T-cell (primary cell): Measurements from ENCODE around the gene ZFAND4. TPM values are rescaled to one million over a fixed set of nuclear protein-coding genes. Genes with fewer than 3 reads are reported as not detected.
"Not testable (repeated sequence)": the region's sequence is repeated elsewhere in the genome, so short reads cannot be mapped to it uniquely, and the experiment has no call there.

ENCODE experiments used
- ATAC-seq, 4 experiments: fragments of 200-7000 bp in 3 of 4; fragments of 150-1000 bp in 1 of 4; cut with Tn5 transposase; replicated peaks in 1 of 4; 1 replicate in 3 of 4; 2 replicates in 1 of 4; pipeline ENCODE4 v1.10.0; 2021; ENCODE audit warnings: moderate library complexity in 3 of 4, mild to moderate bottlenecking in 2 of 4, moderate number of reproducible peaks in 1 of 4
- CTCF ChIA-PET, 2 donors: fragments of 300-600 bp; sonication (Branson Sonifier 250); formaldehyde crosslinking; loops; one replicate each; lab custom pipeline; 2022; ENCODE audit warnings: antibody characterized with exemption in 2 of 2; lab: Charles Lee
- POLR2A ChIA-PET, 2 donors: fragments of 300-600 bp; sonication (Branson Sonifier 250); formaldehyde crosslinking; loops; one replicate each; lab custom pipeline; 2022; ENCODE audit warnings: antibody characterized with exemption in 2 of 2; lab: Charles Lee
- DNase-seq, 35 experiments: peaks; one replicate each; pipeline versions ENCODE4 v3.0.0 to v3.0.0-alpha.2; 2013 to 2023
- H3K27ac ChIP-seq: one replicate; pipeline ENCODE4 v1.5.1; 2013; ENCODE audit warnings: low read length
- H3K27me3 ChIP-seq, 2 experiments: replicated peaks in 1 of 2; 1 replicate in 1 of 2; 2 replicates in 1 of 2; pipeline versions ENCODE4 v1.6.1 to v1.7.0; 2013; ENCODE audit warnings: low read length in 1 of 2, mixed read lengths in 1 of 2; ENCODE audit not compliant: control insufficient read depth in 2 of 2, insufficient read depth in 2 of 2; ENCODE audit errors: extremely low read depth in 1 of 2
- H3K36me3 ChIP-seq, 2 donors: 1 replicate in 1 of 2; 2 replicates in 1 of 2; pipeline versions ENCODE4 v1.6.1 to v1.7.0; 2013; ENCODE audit warnings: low read length in 1 of 2; ENCODE audit not compliant: control insufficient read depth in 2 of 2, insufficient read depth in 1 of 2; ENCODE audit errors: extremely low read depth in 1 of 2
- H3K4me1 ChIP-seq, 2 experiments: 1 replicate in 1 of 2; 2 replicates in 1 of 2; pipeline versions ENCODE4 v1.6.1 to v1.7.0; 2013; ENCODE audit warnings: low read length in 2 of 2, mixed read lengths in 1 of 2; ENCODE audit not compliant: insufficient read depth in 2 of 2, control insufficient read depth in 1 of 2; ENCODE audit errors: extremely low read depth in 1 of 2
- H3K4me3 ChIP-seq, 2 donors: 1 replicate in 1 of 2; 2 replicates in 1 of 2; pipeline versions ENCODE4 v1.5.1 to v1.7.0; 2013; ENCODE audit warnings: mild to moderate bottlenecking in 2 of 2, low read length in 1 of 2, moderate library complexity in 1 of 2; ENCODE audit not compliant: control insufficient read depth in 1 of 2; ENCODE audit errors: extremely low read depth in 1 of 2
- H3K9me3 ChIP-seq: 2 replicates; pipeline ENCODE4 v1.7.0; 2013
- H3K27ac Mint-ChIP-seq, 2 donors: one replicate each; pipeline ENCODE4 v1.8.0; 2020 to 2021; ENCODE audit warnings: mild to moderate bottlenecking in 2 of 2, mixed read lengths in 2 of 2
- H3K27me3 Mint-ChIP-seq, 2 donors: one replicate each; pipeline ENCODE4 v1.8.0; 2021 to 2022; ENCODE audit warnings: mixed read lengths in 2 of 2
- H3K36me3 Mint-ChIP-seq: one replicate; pipeline ENCODE4 v1.8.0; 2021; ENCODE audit warnings: mixed read lengths
- H3K4me1 Mint-ChIP-seq, 3 donors: one replicate each; pipeline ENCODE4 v1.8.0; 2020 to 2022; ENCODE audit warnings: mixed read lengths in 3 of 3, mild to moderate bottlenecking in 1 of 3
- H3K4me3 Mint-ChIP-seq, 3 donors: one replicate each; pipeline ENCODE4 v1.8.0; 2020 to 2022; ENCODE audit warnings: mild to moderate bottlenecking in 3 of 3, mixed read lengths in 3 of 3, moderate library complexity in 3 of 3
- H3K9me3 Mint-ChIP-seq, 3 donors: one replicate each; pipeline ENCODE4 v1.8.0; 2020 to 2022; ENCODE audit warnings: mixed read lengths in 3 of 3
- WGBS: methylation state at CpG from one replicate; pipeline ENCODE4 v1.1.5; 2013; ENCODE audit warnings: missing lambda C conversion rate; ENCODE audit not compliant: insufficient coverage; 5-methylcytosine and 5-hydroxymethylcytosine counted together
- total RNA-seq, 35 experiments: library from RNA in 6 of 35; stranded (reverse) in 6 of 35; fragments of 120-200 nt in 1 of 35; gene quantifications; one replicate each; pipeline versions ENCODE4 v1.2.1 to v1.2.4 and lab custom pipeline; 2013 to 2026

ZFAND4 gene
- total RNA-seq, 5 donors from 2014 or later (not counting 1 experiment from before 2014, with no cell fraction given) = 26.8 to 32.1 (median 30.6) TPM

- POLR2A ChIA-PET = interaction anchor here in 1 of 2 donors (0.6 kb wide), 1 partner anchor 25 kb away, joined by 3 read pairs; no protein-coding TSS in a partner anchor
- Histone ChIP-seq H3K4me3 (no peak overlapping the region), H3K4me1 (peaks cover 0 to 9% of the 10 kb centered on the region in 2 experiments), H3K36me3 (peaks cover 3 to 16% of the 10 kb centered on the region in 2 donors), H3K9me3 (peaks cover 3% of the 10 kb centered on the region), H3K27ac (no peak overlapping the region), H3K27me3 (no peaks in the 10 kb centered on the region)
- CTCF ChIA-PET = interaction anchor here in 1 of 2 donors (0.6 kb wide), 1 partner anchor 14 kb away, joined by 3 read pairs; no protein-coding TSS in a partner anchor
- Mint-ChIP-seq H3K27me3 (no peaks in the 10 kb centered on the region), H3K4me3 (no peak overlapping the region), H3K4me1 (peaks cover 48 to 69% (median 64%) of the 10 kb centered on the region in 3 donors), H3K36me3 (peaks cover 77% of the 10 kb centered on the region), H3K9me3 (peaks cover 4 to 27% (median 11%) of the 10 kb centered on the region in 3 donors), H3K27ac (peak overlapping the region in 1 of 2 donors; percentile 52)
- WGBS = no CpG with 5 or more reads among the region's 6 CpGs
- ATAC-seq (no peak), DNase-seq (no peak)
Measured at GRCh38 chr10:45657033-45657926, 15.3 kb downstream of the ZFAND4 start.

DNA sequence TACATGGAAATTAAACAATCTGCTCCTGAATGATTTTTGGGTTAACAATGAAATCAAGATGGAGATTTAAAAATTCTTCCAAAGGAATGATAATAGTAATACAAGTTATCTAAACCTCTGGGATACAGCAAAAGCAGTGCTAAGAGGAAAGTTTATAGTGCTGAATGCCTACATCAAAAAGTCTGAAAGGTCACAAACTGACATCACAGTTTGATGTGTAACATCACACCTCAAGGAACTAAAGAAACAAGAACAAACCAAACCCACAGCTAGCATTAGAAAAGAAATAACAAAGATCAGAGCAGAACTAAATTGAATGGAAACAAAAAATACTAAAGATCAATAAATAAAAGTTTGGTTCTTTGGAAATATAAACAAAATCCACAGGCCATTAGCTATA, 17.4 kb downstream of the ZFAND4 start:
- ChIA-PET CTCF (no interaction called here), POLR2A (interaction anchor here in 1 of 2 donors (0.6 kb wide), 1 partner anchor 76 kb away, joined by 4 read pairs; no protein-coding TSS in a partner anchor)
- H3K27ac Mint-ChIP-seq = no peak overlapping the region
- H3K27me3 Mint-ChIP-seq = no peaks in the 10 kb centered on the region
- H3K27ac ChIP-seq = no peak overlapping the region
- H3K36me3 ChIP-seq = peaks cover 0 to 21% of the 10 kb centered on the region in 2 donors
- H3K4me1 Mint-ChIP-seq = peaks cover 38 to 55% (median 52%) of the 10 kb centered on the region in 3 donors
- H3K36me3 Mint-ChIP-seq = peaks cover 72% of the 10 kb centered on the region
- H3K9me3 ChIP-seq = peaks cover 1% of the 10 kb centered on the region
- no peak overlapping the region for H3K4me3 ChIP-seq
- peaks cover 2 to 13% (median 4%) of the 10 kb centered on the region in 3 donors for H3K9me3 Mint-ChIP-seq
- no peak for DNase-seq
- no peaks in the 10 kb centered on the region for H3K27me3 ChIP-seq
- no peak overlapping the region for H3K4me3 Mint-ChIP-seq
- ATAC-seq = no peak
- peaks cover 0 to 3% of the 10 kb centered on the region in 2 experiments for H3K4me1 ChIP-seq

DNA sequence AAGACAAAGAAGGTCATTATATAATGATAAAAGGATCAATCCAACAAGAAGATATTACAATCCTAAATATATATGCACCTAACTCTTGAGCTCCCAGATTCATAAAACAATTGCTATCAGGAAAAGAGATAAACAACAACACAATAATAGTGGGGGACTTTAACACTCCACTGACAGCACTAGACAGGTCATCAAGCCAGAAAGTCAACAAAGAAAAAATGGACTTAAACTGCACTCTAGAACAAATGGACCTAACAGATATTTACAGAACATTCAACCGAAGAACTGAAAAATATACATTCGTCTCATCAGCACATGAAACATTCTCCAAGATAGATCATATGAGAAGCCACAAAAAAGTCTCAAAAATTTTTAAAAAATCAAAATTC, 17.8 kb downstream of the ZFAND4 start:
- not testable (repeated sequence) for H3K27me3 Mint-ChIP-seq, H3K27me3 ChIP-seq, H3K4me3 Mint-ChIP-seq, H3K9me3 ChIP-seq, H3K27ac ChIP-seq, H3K4me1 ChIP-seq, ATAC-seq, H3K27ac Mint-ChIP-seq, DNase-seq, H3K4me3 ChIP-seq
- Mint-ChIP-seq H3K9me3 (peaks cover 2 to 12% (median 4%) of the 10 kb centered on the region in 3 donors), H3K4me1 (peaks cover 38 to 55% (median 52%) of the 10 kb centered on the region in 3 donors), H3K36me3 (peaks cover 69% of the 10 kb centered on the region)
- 100% methylated on average over 1 of the region's 2 CpGs for WGBS
- peaks cover 0 to 23% of the 10 kb centered on the region in 2 donors for H3K36me3 ChIP-seq
- CTCF ChIA-PET = interaction anchor here in 1 of 2 donors (0.6 kb wide), 1 partner anchor 10 kb away, joined by 3 read pairs; no protein-coding TSS in a partner anchor
- POLR2A ChIA-PET = interaction anchor here (0.6 kb wide), 2 partner anchors 75 to 154 kb away, joined by 3 to 4 read pairs; no protein-coding TSS in a partner anchor

DNA sequence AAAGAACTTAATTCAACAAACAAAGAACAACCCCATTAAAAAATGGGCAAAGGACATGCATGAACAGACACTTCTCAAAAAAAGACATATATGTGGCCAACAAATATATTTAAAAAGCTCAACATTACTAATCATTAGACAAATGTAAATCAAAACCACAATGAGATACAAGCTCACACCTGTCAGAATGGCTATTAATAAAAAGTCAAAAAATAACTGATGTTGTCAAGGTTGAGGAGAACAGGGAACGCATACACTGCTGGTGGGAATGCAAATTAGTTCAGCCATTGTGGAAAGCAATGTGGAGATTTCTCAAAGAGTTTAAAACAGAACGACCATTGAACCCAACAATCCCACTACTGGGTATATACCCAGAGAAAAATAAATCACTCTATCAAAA, 19.1 kb downstream of the ZFAND4 start:
- no peaks in the 10 kb centered on the region for H3K9me3 ChIP-seq
- H3K4me1 Mint-ChIP-seq = peaks cover 29 to 47% (median 45%) of the 10 kb centered on the region in 3 donors
- no peak overlapping the region for H3K4me3 ChIP-seq
- H3K4me1 ChIP-seq = peaks cover 0 to 3% of the 10 kb centered on the region in 2 experiments
- DNase-seq = no peak
- no peak for ATAC-seq
- H3K4me3 Mint-ChIP-seq = no peak overlapping the region
- WGBS = no CpG with 5 or more reads among the region's 2 CpGs
- no peak overlapping the region for H3K27ac Mint-ChIP-seq
- H3K36me3 Mint-ChIP-seq = peaks cover 66% of the 10 kb centered on the region
- H3K36me3 ChIP-seq = peaks cover 0 to 21% of the 10 kb centered on the region in 2 donors
- peaks cover 0 to 5% (median 0%) of the 10 kb centered on the region in 3 donors for H3K9me3 Mint-ChIP-seq
- no peak overlapping the region for H3K27ac ChIP-seq
- ChIA-PET POLR2A (no interaction called here), CTCF (no interaction called here)
- H3K27me3 ChIP-seq = no peaks in the 10 kb centered on the region
- H3K27me3 Mint-ChIP-seq = no peaks in the 10 kb centered on the region

DNA sequence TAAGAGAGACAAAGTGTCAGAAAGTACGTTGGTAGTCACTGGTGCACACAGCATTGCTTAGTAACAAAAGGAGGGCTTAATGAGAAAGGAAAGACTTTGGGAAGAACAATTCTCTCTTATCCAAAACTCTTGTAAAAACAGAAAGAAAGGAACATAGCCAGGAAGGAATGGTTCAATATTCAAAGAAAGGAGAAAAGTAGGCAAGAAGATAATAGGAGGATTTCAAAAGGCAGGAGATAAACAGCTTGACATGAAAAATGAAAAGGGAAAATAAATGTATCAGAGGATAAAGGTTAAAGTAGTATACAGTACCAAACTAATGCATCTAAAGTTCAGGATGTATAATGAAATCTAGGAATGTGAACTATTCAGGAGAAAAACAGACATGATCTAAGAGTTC, 20.1 kb downstream of the ZFAND4 start:
- Mint-ChIP-seq H3K4me3 (no peak overlapping the region), H3K9me3 (no peaks in the 10 kb centered on the region), H3K27ac (peak overlapping the region in 1 of 2 donors; percentile 41), H3K4me1 (peaks cover 29 to 40% (median 38%) of the 10 kb centered on the region in 3 donors), H3K36me3 (peaks cover 66% of the 10 kb centered on the region), H3K27me3 (no peaks in the 10 kb centered on the region)
- DNase-seq (no peak), ATAC-seq (no peak)
- Histone ChIP-seq H3K27ac (no peak overlapping the region), H3K9me3 (no peaks in the 10 kb centered on the region), H3K27me3 (no peaks in the 10 kb centered on the region), H3K36me3 (peaks cover 0 to 29% of the 10 kb centered on the region in 2 donors), H3K4me3 (no peak overlapping the region), H3K4me1 (peaks cover 0 to 3% of the 10 kb centered on the region in 2 experiments)
- ChIA-PET CTCF (no interaction called here), POLR2A (no interaction called here)
- WGBS = no CpG with 5 or more reads among the region's 1 CpG

DNA sequence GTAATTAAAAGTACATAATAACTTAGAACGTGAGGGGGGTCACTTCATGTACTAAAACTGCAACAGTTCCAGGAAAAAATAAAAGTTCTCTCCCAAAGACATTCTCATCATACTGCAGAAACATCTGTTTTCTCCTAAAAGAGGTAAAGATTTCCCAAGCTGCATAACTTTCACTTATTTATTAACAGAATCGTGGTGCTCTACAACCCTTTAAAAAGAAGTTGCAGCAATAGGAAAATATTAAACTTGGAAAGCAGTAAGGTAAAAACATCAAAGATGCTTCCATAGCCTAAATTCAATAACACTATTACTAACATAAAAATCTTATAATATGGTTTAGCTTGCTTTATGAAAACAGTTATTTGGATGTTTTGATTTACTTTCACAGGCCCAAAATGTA, 23.3 kb downstream of the ZFAND4 start:
- H3K36me3 Mint-ChIP-seq = peaks cover 62% of the 10 kb centered on the region
- Histone ChIP-seq H3K36me3 (peaks cover 0 to 39% of the 10 kb centered on the region in 2 donors), H3K4me1 (no peaks in the 10 kb centered on the region), H3K4me3 (no peak overlapping the region), H3K9me3 (no peaks in the 10 kb centered on the region), H3K27me3 (no peaks in the 10 kb centered on the region), H3K27ac (no peak overlapping the region)
- CTCF ChIA-PET = interaction anchor here in 1 of 2 donors (0.7 kb wide), 1 partner anchor 212 kb away, joined by 6 read pairs; no protein-coding TSS in a partner anchor
- no peaks in the 10 kb centered on the region for H3K9me3 Mint-ChIP-seq
- H3K4me3 Mint-ChIP-seq = no peak overlapping the region
- DNase-seq (no peak), ATAC-seq (no peak)
- WGBS = no CpG with 5 or more reads among the region's 2 CpGs
- H3K27me3 Mint-ChIP-seq = no peaks in the 10 kb centered on the region
- no peak overlapping the region for H3K27ac Mint-ChIP-seq
- H3K4me1 Mint-ChIP-seq = peaks cover 13 to 19% (median 14%) of the 10 kb centered on the region in 3 donors
- POLR2A ChIA-PET = no interaction called here
